ENCODE measurements around the gene TKT. TPM values are rescaled to one million over a fixed set of nuclear protein-coding genes. Genes with fewer than 3 reads are reported as not detected.
"Not testable (repeated sequence)": the region's sequence is repeated elsewhere in the genome, so short reads cannot be mapped to it uniquely, and the experiment has no call there.

Gene TKT
- total RNA-seq, 1 donor from 2014 or later: 480 TPM

- TF ChIP-seq, protein P1, sequence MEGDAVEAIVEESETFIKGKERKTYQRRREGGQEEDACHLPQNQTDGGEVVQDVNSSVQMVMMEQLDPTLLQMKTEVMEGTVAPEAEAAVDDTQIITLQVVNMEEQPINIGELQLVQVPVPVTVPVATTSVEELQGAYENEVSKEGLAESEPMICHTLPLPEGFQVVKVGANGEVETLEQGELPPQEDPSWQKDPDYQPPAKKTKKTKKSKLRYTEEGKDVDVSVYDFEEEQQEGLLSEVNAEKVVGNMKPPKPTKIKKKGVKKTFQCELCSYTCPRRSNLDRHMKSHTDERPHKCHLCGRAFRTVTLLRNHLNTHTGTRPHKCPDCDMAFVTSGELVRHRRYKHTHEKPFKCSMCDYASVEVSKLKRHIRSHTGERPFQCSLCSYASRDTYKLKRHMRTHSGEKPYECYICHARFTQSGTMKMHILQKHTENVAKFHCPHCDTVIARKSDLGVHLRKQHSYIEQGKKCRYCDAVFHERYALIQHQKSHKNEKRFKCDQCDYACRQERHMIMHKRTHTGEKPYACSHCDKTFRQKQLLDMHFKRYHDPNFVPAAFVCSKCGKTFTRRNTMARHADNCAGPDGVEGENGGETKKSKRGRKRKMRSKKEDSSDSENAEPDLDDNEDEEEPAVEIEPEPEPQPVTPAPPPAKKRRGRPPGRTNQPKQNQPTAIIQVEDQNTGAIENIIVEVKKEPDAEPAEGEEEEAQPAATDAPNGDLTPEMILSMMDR (IDR thresholded peaks at IDR 0.05): no peak
- no peaks in the 10 kb centered on the region for H3K9me3 Mint-ChIP-seq (ENCODE audit: unreplicated experiment)
- H3K4me1 Mint-ChIP-seq (ENCODE audit: unreplicated experiment): peaks cover 14% of the 10 kb centered on the region
- no peak overlapping the region for H3K27ac Mint-ChIP-seq (ENCODE audit: unreplicated experiment)
- H3K4me3 Mint-ChIP-seq (ENCODE audit: unreplicated experiment): no peak overlapping the region
- DNase-seq (ENCODE audit: extremely low spot score, unreplicated experiment): no peak
- peaks cover 21% of the 10 kb centered on the region for H3K36me3 Mint-ChIP-seq (ENCODE audit: unreplicated experiment)
- H3K27me3 Mint-ChIP-seq (ENCODE audit: unreplicated experiment): no peaks in the 10 kb centered on the region
Measured at GRCh38 chr3:53282581-53282980, 26.8 kb upstream of the TKT start.

DNA sequence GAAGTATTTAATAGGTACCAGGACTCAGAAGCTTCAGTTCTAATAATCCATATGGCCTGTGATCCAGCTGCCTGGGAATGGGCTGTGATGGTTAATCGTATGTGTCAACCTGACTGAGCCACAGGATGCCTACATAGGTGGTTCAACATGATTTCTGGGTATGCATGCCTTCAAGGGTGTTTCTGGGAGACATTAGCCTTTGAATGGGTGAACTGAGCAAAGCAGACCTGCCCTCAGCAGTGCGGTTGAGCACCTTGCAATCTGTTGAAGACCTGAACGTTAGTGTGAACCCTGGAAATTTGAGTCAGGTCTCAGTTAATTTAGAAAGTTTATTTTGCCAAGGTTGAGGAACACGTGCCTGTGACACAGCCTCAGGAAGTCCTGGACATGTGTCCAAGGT, 22.8 kb upstream of the TKT start:
- no peak for DNase-seq (ENCODE audit: extremely low spot score, unreplicated experiment)
- H3K9me3 Mint-ChIP-seq (ENCODE audit: unreplicated experiment): no peaks in the 10 kb centered on the region
- peaks cover 14% of the 10 kb centered on the region for H3K36me3 Mint-ChIP-seq (ENCODE audit: unreplicated experiment)
- no peak overlapping the region for H3K4me3 Mint-ChIP-seq (ENCODE audit: unreplicated experiment)
- H3K27ac Mint-ChIP-seq (ENCODE audit: unreplicated experiment): no peak overlapping the region
- H3K4me1 Mint-ChIP-seq (ENCODE audit: unreplicated experiment): no peaks in the 10 kb centered on the region
- no peaks in the 10 kb centered on the region for H3K27me3 Mint-ChIP-seq (ENCODE audit: unreplicated experiment)
- TF ChIP-seq, protein P1 (IDR thresholded peaks at IDR 0.05): no peak

- H3K36me3 Mint-ChIP-seq (ENCODE audit: unreplicated experiment): no peaks in the 10 kb centered on the region
- TF ChIP-seq, protein P1 (IDR thresholded peaks at IDR 0.05): no peak
- H3K27me3 Mint-ChIP-seq (ENCODE audit: unreplicated experiment): no peaks in the 10 kb centered on the region
- no peak for DNase-seq (ENCODE audit: extremely low spot score, unreplicated experiment)
- H3K9me3 Mint-ChIP-seq (ENCODE audit: unreplicated experiment): no peaks in the 10 kb centered on the region
- H3K4me3 Mint-ChIP-seq (ENCODE audit: unreplicated experiment): no peak overlapping the region
- no peak overlapping the region for H3K27ac Mint-ChIP-seq (ENCODE audit: unreplicated experiment)
- H3K4me1 Mint-ChIP-seq (ENCODE audit: unreplicated experiment): peaks cover 13% of the 10 kb centered on the region
Measured at GRCh38 chr3:53274938-53275605, 19.2 kb upstream of the TKT start.

GRCh38 chr3:53273146-53273670, 17.4 kb upstream of the TKT start:
- Mint-ChIP-seq H3K4me1 (ENCODE audit: unreplicated experiment) (peaks cover 23% of the 10 kb centered on the region), H3K4me3 (ENCODE audit: unreplicated experiment) (no peak overlapping the region), H3K27me3 (ENCODE audit: unreplicated experiment) (no peaks in the 10 kb centered on the region), H3K9me3 (ENCODE audit: unreplicated experiment) (no peaks in the 10 kb centered on the region), H3K36me3 (ENCODE audit: unreplicated experiment) (no peaks in the 10 kb centered on the region), H3K27ac (ENCODE audit: unreplicated experiment) (no peak overlapping the region)
- DNase-seq (ENCODE audit: extremely low spot score, unreplicated experiment): no peak
- TF ChIP-seq, protein P1 (IDR thresholded peaks at IDR 0.05): no peak

DNA sequence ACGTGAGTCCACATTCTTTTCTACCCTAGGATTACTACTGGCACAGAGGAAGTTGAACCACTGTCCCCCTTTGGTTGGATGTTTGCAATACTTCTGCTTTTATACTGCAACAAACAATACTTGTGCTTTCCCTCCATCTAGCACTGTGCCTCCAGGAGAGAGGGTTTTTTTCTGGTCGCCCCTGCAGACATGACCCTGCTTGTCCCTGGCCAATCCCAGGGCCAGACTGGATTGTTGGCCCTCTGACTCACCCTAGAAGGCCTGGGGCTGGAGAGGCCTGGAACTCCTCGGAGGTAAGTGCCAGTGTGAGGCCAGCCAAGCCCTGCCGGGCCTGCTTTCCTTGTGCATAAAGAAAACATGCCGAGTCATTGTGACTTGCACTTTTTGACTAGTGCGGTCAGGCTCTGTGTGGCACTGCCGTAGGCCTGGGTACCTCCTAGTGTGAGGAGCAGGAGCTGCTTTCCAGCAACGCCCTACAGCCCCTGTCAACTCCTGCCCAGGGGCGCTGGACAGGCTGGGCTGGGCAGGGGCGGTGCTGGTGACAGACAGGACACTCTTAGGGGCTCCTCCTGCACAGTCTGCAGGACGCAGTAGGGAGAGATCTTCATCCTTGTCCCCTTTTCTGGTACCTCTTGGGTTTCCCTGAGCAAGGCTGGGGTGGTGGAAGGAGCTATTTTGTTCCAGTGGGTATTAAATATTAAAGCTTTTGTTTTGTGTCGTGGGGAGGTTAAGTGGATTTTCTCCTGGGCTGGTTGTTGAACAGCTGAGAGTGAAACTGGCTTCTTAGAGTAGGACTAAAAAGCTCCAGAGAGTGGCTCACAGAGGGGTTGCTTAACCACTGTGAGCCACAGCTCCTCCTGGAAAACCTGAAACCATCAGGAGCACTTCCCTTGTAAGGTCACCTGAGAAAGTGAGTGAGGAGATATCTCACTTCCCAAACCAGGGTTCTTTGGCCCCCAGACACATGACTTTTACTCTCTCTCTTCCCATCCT, 14.4 kb upstream of the TKT start:
- Mint-ChIP-seq H3K9me3 (ENCODE audit: unreplicated experiment) (no peaks in the 10 kb centered on the region), H3K27ac (ENCODE audit: unreplicated experiment) (peak overlapping the region; percentile 99), H3K27me3 (ENCODE audit: unreplicated experiment) (no peaks in the 10 kb centered on the region), H3K36me3 (ENCODE audit: unreplicated experiment) (no peaks in the 10 kb centered on the region), H3K4me3 (ENCODE audit: unreplicated experiment) (peak overlapping the region; percentile 49), H3K4me1 (ENCODE audit: unreplicated experiment) (peaks cover 27% of the 10 kb centered on the region)
- TF ChIP-seq, protein P1 (IDR thresholded peaks at IDR 0.05): peak; percentile 10
- DNase-seq (ENCODE audit: extremely low spot score, unreplicated experiment): peak; percentile 95

DNA sequence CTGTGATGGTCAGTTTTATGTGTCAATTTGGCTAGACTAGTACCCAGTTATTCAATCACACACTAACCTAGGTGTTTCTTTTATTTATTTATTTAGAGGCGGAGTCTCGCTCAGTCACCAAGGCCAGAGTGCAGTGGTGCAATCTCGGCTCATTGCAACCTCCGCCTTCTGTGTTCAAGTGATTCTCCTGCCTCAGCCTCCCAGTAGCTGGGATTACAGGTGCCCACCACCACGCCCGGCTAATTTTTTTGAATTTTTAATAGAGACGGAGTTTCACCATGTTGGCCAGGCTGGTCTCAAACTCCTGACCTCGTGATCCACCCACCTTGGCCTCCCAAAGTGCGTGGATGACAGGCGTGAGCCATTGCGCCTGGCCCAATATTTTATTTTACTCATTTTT, 13.4 kb upstream of the TKT start:
- H3K27ac Mint-ChIP-seq (ENCODE audit: unreplicated experiment): peak overlapping the region; percentile 99
- H3K4me1 Mint-ChIP-seq (ENCODE audit: unreplicated experiment): peaks cover 29% of the 10 kb centered on the region
- not testable (repeated sequence) for H3K36me3 Mint-ChIP-seq (ENCODE audit: unreplicated experiment); H3K4me3 Mint-ChIP-seq (ENCODE audit: unreplicated experiment); H3K9me3 Mint-ChIP-seq (ENCODE audit: unreplicated experiment); DNase-seq (ENCODE audit: extremely low spot score, unreplicated experiment); H3K27me3 Mint-ChIP-seq (ENCODE audit: unreplicated experiment)

All from osteocyte (in vitro differentiated cells).